BE2C (cell line): ENCODE data around the gene C14orf132.
"Not testable (repeated sequence)": the region's sequence is repeated elsewhere in the genome, so short reads cannot be mapped to it uniquely, and the experiment has no call there.

Source experiments
- DNase-seq: peaks from one replicate; pipeline ENCODE4 v3.0.0-alpha.2; 2020
- H3K27me3 ChIP-seq: fragments of 250-450 bp; sonication (Bioruptor Pico); 2 replicates; pipeline ENCODE4 v1.5.1; 2020; ENCODE audit warnings: mild to moderate bottlenecking
- H3K36me3 ChIP-seq: fragments of 250-450 bp; sonication (Bioruptor Pico); 2 replicates; pipeline ENCODE4 v1.5.1; 2020; ENCODE audit warnings: mild to moderate bottlenecking
- H3K4me1 ChIP-seq: fragments of 250-450 bp; sonication (Bioruptor Pico); 2 replicates; pipeline ENCODE4 v1.5.1; 2020
- H3K4me3 ChIP-seq: 2 replicates; pipeline ENCODE4 v1.5.1; 2011; ENCODE audit warnings: low read depth, low read length
- H3K9me3 ChIP-seq: fragments of 250-450 bp; sonication (Bioruptor Pico); 2 replicates; pipeline ENCODE4 v1.5.1; 2020
- CTCF ChIP-seq: IDR thresholded peaks from 2 replicates; pipeline ENCODE4 v1.5.1; 2012; ENCODE audit warnings: mild to moderate bottlenecking, low read depth, low read length

Gene C14orf132

GRCh38 chr14:96072076-96072475, 32.9 kb downstream of the C14orf132 start:
- DNase-seq = no peak
- peaks cover 18% of the 10 kb centered on the region; the same call in 1 of the 2 replicates for H3K36me3 ChIP-seq
- no peaks in the 10 kb centered on the region for H3K9me3 ChIP-seq
- TF ChIP-seq CTCF = no peak
- no peak overlapping the region for H3K4me3 ChIP-seq
- H3K27me3 ChIP-seq = no peaks in the 10 kb centered on the region
- H3K4me1 ChIP-seq = peaks cover 1% of the 10 kb centered on the region

- Histone ChIP-seq H3K9me3 (no peaks in the 10 kb centered on the region), H3K4me1 (no peaks in the 10 kb centered on the region; the same call in none of the 2 replicates), H3K27me3 (no peaks in the 10 kb centered on the region), H3K4me3 (no peak overlapping the region), H3K36me3 (peaks cover 18% of the 10 kb centered on the region; the same call in 1 of the 2 replicates)
- no peak for TF ChIP-seq CTCF
- DNase-seq = no peak
Measured at GRCh38 chr14:96072746-96073145, 33.6 kb downstream of the C14orf132 start.

- not testable (repeated sequence) for H3K4me3 ChIP-seq, H3K4me1 ChIP-seq, DNase-seq, H3K9me3 ChIP-seq, H3K27me3 ChIP-seq
- peaks cover 18% of the 10 kb centered on the region; the same call in 1 of the 2 replicates for H3K36me3 ChIP-seq
Measured at GRCh38 chr14:96073260-96074039, 34.3 kb downstream of the C14orf132 start.

- Histone ChIP-seq H3K9me3 (no peaks in the 10 kb centered on the region), H3K4me1 (peaks cover 8% of the 10 kb centered on the region), H3K36me3 (peaks cover 17% of the 10 kb centered on the region), H3K27me3 (no peaks in the 10 kb centered on the region), H3K4me3 (no peak overlapping the region)
- no peak for TF ChIP-seq CTCF
- no peak for DNase-seq
Measured at GRCh38 chr14:96077983-96078624, 38.9 kb downstream of the C14orf132 start.

- Histone ChIP-seq H3K27me3 (no peaks in the 10 kb centered on the region), H3K36me3 (peaks cover 17% of the 10 kb centered on the region), H3K4me1 (peaks cover 12% of the 10 kb centered on the region), H3K4me3 (no peak overlapping the region), H3K9me3 (no peaks in the 10 kb centered on the region)
- no peak for TF ChIP-seq CTCF
- no peak for DNase-seq
Measured at GRCh38 chr14:96078625-96079016, 39.5 kb downstream of the C14orf132 start.

- Histone ChIP-seq H3K36me3 (peaks cover 14% of the 10 kb centered on the region), H3K4me3 (no peak overlapping the region), H3K9me3 (no peaks in the 10 kb centered on the region), H3K4me1 (peaks cover 14% of the 10 kb centered on the region), H3K27me3 (no peaks in the 10 kb centered on the region)
- TF ChIP-seq CTCF = no peak
- no peak for DNase-seq
Measured at GRCh38 chr14:96079066-96079465, 39.9 kb downstream of the C14orf132 start.
